ENCODE data around the gene SLC45A3. TPM values are rescaled to one million over a fixed set of nuclear protein-coding genes. Genes with fewer than 3 reads are reported as not detected.

Gene SLC45A3
- total and polyA plus RNA-seq, 2 experiments from 2014 or later = 3.8 to 10.4 TPM

DNA sequence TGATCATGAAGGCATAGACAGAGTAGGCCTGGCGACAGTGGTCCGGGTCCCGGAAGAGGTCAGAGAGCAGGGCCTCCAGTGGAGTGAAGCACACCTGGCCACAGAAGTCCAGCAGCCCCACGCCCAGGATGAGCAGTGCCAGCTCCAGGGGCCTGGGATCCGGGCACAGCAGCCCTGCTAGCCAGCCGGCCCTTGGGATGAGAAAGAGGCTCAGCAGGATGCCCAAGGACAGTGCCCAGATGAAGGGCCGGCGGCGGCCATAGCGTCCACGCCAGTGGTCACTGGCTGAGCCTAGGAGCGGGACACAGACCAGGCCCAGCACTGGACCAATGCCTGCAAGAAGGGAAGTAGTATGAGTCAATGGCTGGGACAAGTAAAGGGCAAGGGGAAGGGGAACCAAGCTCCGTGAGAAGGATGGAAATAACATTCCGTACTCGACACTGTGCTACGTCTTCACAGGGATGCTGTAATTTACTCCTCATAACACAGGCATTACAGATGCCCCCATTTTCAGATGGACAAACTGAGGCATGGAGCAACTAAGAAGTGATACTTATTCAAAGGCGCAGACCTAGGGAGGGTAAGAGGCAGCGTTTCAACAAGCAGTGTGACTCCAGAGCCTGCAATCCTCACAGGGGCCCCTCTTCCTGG is 16.9 kb downstream of the SLC45A3 start:
- no peaks in the 10 kb centered on the region for H3K36me3 ChIP-seq
- no peaks in the 10 kb centered on the region for H3K27me3 ChIP-seq
- H3K4me3 ChIP-seq = no peak overlapping the region
- no peak for DNase-seq (ENCODE audit: low read depth in 1 of 2, low spot score in 1 of 2)
- TF ChIP-seq, protein P1, sequence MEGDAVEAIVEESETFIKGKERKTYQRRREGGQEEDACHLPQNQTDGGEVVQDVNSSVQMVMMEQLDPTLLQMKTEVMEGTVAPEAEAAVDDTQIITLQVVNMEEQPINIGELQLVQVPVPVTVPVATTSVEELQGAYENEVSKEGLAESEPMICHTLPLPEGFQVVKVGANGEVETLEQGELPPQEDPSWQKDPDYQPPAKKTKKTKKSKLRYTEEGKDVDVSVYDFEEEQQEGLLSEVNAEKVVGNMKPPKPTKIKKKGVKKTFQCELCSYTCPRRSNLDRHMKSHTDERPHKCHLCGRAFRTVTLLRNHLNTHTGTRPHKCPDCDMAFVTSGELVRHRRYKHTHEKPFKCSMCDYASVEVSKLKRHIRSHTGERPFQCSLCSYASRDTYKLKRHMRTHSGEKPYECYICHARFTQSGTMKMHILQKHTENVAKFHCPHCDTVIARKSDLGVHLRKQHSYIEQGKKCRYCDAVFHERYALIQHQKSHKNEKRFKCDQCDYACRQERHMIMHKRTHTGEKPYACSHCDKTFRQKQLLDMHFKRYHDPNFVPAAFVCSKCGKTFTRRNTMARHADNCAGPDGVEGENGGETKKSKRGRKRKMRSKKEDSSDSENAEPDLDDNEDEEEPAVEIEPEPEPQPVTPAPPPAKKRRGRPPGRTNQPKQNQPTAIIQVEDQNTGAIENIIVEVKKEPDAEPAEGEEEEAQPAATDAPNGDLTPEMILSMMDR (IDR thresholded peaks at IDR 0.05; ENCODE audit: low read depth, low read length) = no peak
- no peaks in the 10 kb centered on the region for H3K4me1 ChIP-seq (ENCODE audit: low read depth)
- H3K27ac ChIP-seq = no peak overlapping the region
- no peaks in the 10 kb centered on the region for H3K9me3 ChIP-seq (ENCODE audit: low read depth)

DNA sequence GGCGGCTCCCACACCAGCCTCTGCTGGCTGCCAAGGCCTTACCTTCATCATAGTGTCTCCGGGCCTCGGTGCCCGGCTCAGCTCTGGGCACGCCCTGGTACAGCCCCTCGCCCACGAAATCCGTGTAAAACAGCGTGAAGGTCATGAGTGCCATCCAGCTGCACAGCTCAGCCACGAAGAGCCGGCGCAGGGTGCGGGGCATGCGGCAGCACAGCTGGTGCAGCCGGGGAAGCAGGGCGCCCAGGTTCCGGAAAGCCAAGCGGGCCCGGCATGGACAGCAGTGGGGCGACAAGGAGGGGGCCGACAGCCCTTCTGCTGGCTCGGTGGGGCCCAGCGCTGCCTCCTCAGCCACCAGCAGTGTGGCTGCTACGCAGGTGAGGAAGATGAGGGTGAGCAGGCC is 17.5 kb downstream of the SLC45A3 start:
- Histone ChIP-seq H3K4me1 (ENCODE audit: low read depth) (no peaks in the 10 kb centered on the region), H3K4me3 (no peak overlapping the region), H3K27ac (no peak overlapping the region), H3K9me3 (ENCODE audit: low read depth) (no peaks in the 10 kb centered on the region), H3K27me3 (no peaks in the 10 kb centered on the region), H3K36me3 (no peaks in the 10 kb centered on the region)
- DNase-seq (ENCODE audit: low read depth in 1 of 2, low spot score in 1 of 2) = no peak
- TF ChIP-seq, protein P1 (IDR thresholded peaks at IDR 0.05; ENCODE audit: low read depth, low read length) = no peak

DNA sequence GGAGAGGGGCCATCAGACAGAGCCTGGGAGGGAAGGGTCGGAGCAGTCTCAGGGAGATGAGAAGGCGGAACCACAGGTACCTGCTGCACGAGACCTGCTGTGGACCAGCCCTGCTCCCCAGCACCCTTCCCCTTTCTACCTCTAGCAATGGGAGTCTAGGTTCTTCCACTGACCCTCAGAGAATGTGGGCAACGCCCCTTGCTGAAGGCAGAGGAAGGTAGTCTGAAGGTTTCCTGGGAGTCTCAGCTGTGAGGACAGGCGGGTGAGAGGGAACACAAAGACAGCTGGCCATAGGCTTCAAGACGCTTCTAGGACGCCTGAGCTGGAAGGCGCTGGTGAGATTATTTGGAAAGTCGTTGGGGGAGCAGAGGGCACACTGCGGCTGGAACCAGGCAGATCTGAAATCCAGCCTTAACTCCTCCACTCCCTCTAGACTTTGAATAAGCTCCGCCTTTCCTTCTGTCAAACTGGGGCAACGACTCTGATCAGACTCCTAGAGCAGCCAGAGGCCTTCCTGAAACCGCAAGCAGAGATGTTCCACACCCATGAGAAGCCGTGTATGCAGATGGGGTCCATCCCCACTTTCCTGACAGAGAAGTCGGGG is 18.1 kb downstream of the SLC45A3 start:
- H3K4me3 ChIP-seq = no peak overlapping the region
- TF ChIP-seq, protein P1 (IDR thresholded peaks at IDR 0.05; ENCODE audit: low read depth, low read length) = no peak
- no peaks in the 10 kb centered on the region for H3K27me3 ChIP-seq
- DNase-seq (ENCODE audit: low read depth in 1 of 2, low spot score in 1 of 2) = no peak
- no peaks in the 10 kb centered on the region for H3K9me3 ChIP-seq (ENCODE audit: low read depth)
- no peaks in the 10 kb centered on the region for H3K4me1 ChIP-seq (ENCODE audit: low read depth)
- no peaks in the 10 kb centered on the region for H3K36me3 ChIP-seq
- no peak overlapping the region for H3K27ac ChIP-seq

DNA sequence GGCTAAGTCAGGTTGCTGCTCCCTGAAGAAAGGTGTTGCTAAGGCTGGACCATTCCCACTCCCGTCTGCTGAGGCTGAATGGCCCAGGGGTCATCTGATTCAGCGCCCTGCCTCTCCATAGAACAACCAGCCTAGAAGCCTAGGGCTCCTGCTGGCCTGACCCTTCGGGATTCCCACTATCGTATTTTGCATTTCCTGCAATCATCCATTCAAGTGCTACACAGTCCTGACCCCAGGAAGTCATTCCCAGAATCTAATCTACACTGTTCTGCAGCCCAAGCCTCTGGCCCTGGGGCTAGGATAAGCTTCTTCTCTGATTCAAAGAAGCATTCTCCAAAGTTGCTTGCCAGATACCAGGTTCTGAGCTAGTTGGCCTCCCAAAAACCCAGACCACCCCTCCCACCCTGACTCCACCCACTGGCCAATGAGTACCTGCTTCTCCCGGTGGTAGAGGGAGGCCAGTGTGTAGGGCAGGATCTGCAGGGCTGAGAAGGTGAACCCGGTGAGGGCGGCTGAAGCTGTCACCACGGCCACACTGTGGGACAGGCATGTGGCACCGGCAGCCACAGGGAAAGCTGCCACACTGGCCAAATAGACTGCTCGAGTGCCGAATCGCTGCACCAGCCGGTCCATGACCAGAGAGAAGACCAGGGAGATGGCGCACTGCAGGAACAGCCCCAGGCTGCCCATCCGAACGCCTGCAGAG is 18.7 kb downstream of the SLC45A3 start:
- no peaks in the 10 kb centered on the region for H3K27me3 ChIP-seq
- no peak overlapping the region for H3K27ac ChIP-seq
- TF ChIP-seq, protein P1 (IDR thresholded peaks at IDR 0.05; ENCODE audit: low read depth, low read length) = no peak
- H3K4me1 ChIP-seq (ENCODE audit: low read depth) = no peaks in the 10 kb centered on the region
- H3K4me3 ChIP-seq = no peak overlapping the region
- DNase-seq (ENCODE audit: low read depth in 1 of 2, low spot score in 1 of 2) = no peak
- no peaks in the 10 kb centered on the region for H3K9me3 ChIP-seq (ENCODE audit: low read depth)
- no peaks in the 10 kb centered on the region for H3K36me3 ChIP-seq

DNA sequence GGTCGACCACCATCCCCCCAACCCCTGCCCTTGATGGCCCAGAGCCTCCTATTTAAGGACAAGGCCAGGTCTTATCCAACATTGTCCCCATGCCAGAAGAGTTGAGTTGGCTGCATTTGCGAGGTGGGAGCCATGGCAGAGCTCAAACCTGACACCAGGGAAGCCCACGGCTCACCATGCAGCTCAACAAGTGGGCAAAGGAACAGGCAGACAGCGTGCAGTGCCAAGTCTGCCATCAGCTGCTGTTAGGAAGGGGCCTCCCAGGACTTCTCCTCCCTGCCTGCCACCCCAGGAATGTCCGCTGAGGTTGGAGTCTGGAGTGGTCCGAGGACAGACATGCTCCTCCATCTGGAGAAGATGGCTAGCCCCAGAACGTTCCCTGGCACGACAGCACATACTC is 19.9 kb downstream of the SLC45A3 start:
- Histone ChIP-seq H3K36me3 (no peaks in the 10 kb centered on the region), H3K27ac (no peak overlapping the region), H3K27me3 (no peaks in the 10 kb centered on the region), H3K9me3 (ENCODE audit: low read depth) (no peaks in the 10 kb centered on the region), H3K4me3 (no peak overlapping the region), H3K4me1 (ENCODE audit: low read depth) (no peaks in the 10 kb centered on the region)
- TF ChIP-seq, protein P1 (IDR thresholded peaks at IDR 0.05; ENCODE audit: low read depth, low read length) = no peak
- DNase-seq (ENCODE audit: low read depth in 1 of 2, low spot score in 1 of 2) = no peak
